GM18499 (cell line): ENCODE data around the gene DNM3.
"Not testable (repeated sequence)": the region's sequence is repeated elsewhere in the genome, so short reads cannot be mapped to it uniquely, and the experiment has no call there.

Source experiments
- ATAC-seq: cut with Tn5 transposase; IDR thresholded peaks from one replicate; pipeline ENCODE4 v1.9.1; 2021; ENCODE audit warnings: moderate number of reproducible peaks; ENCODE audit not compliant: insufficient read depth, unreplicated experiment

DNM3 gene

DNA sequence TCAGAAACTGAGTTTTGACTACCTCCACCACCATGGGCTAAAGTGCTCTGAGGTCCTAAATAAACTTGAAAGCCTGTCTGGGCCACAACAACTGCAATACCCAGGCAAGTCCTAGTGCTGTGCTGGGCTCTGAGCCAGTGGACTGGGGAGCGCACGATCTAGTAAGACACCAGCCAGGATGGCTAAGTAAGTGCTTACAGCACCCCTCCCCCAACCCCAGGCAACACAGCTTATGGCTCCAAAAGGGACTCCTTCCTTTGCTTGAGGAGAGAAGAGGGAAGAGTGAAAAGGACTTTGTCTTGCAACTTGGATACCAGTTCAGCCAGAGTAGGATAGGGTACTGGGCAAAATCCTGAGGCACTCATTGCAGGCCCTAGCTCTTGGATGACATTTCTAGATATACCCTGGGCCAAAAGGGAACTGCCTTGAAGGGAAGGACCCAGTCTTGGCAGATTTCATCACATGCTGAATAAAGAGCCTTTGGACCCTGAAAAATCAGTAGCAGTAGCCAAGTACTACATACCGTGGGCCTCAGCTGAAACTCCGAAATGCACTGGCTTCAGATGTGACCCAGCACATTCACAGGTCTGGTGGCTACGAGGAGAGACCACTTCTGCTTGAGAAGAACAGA is 580.8 kb downstream of the DNM3 start:
- ATAC-seq, result no peak

DNA sequence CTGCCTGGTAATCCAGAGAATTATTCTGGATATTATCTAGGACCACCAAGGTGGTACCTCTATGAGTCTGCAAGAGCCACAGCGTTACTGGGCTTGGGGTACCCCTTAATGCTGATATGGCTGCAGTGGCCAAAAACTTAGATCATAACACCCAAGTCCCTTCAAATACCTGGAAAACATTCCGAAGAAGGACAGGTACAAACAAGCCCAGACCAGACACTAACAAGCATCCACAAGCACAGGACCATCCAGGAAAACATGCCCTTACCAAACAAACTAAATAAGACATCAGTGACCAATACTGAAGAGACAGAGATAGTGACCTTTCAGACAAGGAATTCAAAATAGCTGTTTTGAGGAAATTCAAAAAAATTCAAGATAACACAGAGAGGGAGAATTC is 582.0 kb downstream of the DNM3 start:
- no peak for ATAC-seq

DNA sequence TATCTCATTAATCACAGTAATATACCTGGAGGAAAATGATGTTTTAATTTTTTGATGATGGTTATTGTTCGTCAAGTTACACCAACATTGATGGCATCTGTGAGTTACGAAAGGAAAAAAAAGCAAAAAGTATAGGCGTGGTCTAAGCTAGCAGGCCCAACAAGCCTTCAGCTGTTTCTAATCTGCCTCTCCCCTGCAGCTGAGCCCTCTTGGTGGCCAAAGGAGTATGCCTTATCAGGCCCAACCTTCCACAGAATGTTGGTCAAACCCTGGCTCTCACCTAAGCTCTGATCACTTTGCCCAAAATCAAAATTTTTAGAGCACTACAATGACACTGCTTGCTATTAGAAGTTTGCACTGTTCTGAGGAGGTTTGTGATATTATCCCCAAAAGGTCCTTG is 584.0 kb downstream of the DNM3 start:
- ATAC-seq, result no peak

DNA sequence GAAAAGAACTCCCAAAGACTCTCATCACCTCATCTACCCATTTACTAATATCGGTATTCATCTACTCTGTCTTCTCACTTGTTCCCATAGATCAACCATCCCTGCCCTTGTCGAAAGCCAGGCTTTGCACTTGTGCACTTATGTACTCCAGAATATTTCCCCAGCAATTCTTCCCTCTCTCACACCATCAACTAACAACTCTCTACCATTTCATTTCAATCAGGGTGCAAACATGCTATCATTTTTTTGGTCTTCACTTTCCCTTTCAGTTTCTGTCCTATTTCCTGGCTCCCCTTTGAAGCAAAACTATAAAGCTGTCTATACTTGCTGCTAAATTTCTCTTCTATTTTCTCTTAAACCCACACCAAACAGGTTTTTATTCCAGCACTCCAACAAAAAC is 585.9 kb downstream of the DNM3 start:
- no peak for ATAC-seq

DNA sequence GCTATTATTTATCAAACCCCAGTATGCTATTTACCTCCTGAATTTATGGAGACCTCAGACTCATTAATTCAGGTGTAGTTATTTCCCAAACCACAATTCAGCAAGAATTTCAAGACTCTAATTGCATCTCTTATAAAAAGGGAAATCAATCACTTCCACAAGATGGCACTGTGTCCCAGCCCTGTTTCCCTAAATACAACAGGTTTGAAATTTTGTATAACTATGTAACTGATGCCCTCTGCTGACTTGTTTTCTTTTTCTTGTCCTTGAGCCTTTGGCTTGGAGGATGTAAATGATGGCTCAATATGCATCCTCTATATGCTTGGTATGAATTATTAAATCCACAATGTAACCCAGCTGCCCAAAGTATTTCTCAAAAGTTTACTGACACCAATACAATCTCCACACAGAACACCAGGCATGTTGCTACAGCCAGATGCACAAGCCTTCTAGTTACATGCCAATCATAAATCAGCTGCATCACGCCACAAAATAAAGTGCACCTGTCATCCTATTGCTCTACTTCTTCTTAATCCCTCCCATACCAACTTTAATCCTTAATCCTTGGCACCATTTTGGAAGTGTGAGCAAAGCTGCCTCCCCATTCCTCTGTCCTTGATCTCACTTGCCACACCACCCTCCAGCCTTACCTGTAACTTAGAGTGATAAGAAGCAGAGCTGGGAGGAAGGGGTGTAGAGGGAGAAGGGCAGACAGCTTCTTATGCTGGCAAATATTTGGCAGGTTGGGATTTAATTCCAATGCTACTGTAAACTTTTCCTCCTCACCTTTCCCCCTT is 588.2 kb downstream of the DNM3 start:
- ATAC-seq, result no peak

DNA sequence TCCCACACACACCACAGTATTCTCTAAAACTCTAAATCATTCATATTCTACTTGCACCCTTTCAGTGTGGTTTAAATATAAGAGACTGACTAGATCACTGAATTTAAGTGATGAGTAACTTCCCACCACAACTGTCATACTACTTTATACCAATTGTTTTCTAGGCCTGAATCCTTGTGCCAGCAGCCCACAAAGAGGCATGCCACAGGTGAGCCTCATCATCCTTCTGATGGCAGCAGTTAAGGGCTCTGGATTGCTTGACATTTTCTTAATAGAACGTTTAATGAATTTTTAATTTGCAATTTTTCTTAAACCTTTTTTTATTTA is 588.8 kb downstream of the DNM3 start:
- ATAC-seq, result no peak

DNA sequence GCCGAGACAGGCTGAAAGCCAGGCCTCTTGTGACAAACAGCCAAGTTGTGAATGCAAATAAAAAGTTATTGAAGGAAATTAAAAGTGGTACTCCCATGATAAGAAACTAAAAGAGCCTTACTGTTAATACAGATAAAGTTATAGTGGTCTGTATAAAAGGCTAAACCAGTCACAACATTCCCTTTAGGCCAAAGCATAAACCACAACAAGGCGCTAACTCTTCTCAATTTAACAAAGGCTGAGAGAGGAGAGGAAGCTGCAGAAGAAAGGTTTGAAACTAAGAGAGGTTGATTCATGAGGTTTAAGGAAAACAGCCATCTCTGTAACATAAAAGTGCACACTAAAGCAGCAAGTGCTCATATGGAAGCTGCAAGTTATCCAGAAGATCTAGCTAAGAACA is 589.9 kb downstream of the DNM3 start:
- no peak for ATAC-seq

DNA sequence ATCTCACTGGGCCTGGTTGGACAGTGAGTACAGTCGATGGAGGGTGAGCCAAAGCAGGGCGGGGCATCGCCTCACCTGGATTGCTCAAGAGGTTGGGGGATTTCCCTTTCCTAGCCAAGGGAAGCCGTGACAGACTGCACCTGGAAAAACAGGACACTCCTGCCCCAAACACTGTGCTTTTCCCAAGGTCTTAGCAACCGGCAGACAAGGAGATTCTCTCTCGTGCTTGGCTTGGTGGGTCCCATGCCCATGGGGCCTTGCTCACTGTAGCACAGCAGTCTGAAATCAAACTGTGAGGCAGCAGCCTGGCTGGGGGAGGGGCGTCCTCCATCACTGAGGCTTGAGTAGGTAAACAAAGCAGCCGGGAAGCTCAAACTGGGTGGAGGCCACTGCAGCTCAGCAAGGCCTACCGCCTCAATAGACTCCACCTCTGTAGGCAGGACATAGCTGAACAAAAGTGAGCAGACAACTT is 590.5 kb downstream of the DNM3 start:
- ATAC-seq, result no peak

DNA sequence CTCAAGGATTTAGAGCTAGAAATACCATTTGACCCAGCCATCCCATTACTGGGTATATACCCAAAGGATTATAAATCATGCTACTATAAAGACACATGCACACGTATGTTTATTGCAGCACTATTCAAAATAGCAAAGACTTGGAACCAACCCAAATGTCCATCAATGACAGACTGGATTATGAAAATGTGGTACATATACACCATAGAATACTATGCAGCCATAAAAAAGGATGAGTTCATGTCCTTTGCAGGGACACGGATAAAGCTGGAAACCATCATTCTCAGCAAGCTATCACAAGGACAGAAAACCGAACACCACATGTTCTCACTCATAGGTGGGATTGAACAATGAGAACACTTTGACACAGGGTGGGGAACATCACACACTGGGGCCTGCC is 595.9 kb downstream of the DNM3 start:
- ATAC-seq, result not testable (repeated sequence)

DNA sequence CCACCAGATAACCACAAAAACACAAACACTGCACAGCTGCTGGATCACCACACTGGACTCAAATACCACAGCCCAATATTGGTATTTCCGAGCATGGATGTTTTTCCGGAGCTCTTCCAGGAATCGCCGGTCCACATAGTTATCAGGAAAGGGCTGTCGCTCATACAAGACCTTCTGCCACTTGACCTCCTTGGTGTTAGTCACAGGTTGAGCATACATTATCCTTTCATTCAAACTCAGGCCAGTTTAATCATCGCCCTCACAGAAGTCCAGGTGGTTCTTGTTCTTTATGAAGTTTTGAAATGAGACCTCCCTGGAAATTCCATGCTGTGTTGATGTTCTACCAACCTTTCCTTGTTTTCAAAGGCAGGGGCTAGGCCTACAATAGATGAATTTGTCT is 601.1 kb downstream of the DNM3 start:
- no peak for ATAC-seq

DNA sequence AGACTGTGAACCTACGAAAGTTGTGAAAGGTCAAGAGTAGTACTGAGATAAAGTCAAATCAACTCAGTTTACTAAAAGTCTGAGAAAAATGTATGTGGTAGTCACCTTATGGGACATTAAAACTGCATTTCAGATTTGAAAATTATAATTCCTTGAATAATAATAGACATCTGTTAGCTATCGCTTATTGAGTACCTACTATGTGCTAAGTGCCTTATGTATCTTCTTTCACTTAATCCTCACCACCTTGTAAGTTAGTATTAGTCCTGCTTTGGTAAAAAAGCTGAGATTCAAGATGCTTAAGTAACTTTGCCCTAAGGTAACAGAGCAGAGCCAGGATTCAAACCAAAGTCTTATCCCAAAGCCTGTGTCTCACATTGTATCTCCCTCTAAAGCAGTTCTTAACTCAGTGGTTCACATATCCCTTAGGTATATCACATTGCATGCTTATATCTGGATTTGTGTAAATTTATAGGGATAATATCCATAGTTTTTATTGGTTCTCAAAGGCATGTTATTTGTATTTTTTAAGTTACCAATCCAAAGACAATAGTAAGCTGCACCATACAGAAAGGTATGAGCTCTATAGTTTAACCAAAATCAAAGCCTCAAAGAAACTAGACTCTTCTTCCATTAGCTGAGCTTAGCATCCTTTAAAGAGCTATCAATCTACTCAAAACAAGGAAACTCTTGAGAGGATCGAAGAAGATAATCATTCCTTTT is 601.7 kb downstream of the DNM3 start:
- ATAC-seq, result no peak

DNA sequence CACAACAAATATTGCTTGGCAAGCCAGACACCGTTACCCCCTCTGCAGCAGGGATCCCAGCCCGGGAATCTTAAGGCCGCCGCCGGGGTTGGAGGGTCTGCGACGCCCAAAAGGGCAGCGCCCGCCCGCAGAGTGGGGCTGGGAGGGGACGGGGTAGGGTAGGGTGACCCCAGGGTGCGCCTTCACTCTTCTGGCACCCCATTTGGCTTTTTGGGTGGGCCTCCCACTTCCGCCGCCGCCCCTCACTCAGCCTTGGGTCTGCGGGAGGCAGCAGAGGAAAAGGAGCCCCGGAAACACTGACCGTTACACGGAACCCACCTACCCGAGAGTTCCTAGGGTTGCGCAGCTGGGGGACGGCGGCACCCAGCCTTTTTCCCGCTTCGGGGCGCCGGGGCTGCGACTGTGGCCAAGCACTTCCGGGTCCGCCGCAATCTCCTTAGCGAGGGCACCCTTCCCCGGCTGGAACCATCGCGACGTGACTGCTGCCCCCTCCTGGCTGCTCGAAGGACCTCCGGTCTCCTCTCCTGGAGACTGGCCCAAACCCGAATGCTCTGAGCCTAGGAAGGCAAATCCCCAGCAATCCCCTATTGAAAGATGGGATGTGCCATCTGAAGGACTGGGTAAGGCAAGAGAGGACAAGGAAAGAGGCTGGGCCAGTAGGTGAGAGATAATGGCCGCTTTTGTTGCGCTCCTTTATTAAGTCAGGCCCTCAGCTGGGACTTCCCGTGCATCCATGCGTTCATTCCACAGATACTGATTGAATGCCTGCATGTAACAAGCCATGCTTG is 602.6 kb downstream of the DNM3 start, which contains the start of gene PIGC:
PIGC (minus strand) TSS at position 404 of the 788 bp plus-strand sequence. CDS start 1,447 bp downstream, outside the sequence.
- ATAC-seq, result peak; percentile 71

DNA sequence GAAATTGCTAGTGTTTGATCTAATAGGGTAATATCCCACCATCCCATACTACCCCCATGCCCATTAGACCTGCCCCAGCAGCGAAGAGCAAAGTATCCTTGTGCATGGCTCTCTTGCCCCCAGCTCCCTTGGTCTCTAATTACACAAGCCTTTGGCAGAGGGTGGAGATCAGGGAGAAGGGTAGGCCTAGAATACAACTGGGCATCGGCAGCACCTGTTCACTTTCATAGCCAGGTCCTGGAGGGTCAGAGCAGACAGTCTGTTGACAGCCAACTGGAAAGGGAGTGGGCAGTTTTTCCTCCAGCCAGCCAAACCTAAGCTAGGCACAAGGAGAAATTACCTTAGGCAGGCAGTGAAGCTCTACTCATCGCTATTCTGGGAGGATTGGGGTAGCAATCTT is 605.2 kb downstream of the DNM3 start:
- no peak for ATAC-seq

DNA sequence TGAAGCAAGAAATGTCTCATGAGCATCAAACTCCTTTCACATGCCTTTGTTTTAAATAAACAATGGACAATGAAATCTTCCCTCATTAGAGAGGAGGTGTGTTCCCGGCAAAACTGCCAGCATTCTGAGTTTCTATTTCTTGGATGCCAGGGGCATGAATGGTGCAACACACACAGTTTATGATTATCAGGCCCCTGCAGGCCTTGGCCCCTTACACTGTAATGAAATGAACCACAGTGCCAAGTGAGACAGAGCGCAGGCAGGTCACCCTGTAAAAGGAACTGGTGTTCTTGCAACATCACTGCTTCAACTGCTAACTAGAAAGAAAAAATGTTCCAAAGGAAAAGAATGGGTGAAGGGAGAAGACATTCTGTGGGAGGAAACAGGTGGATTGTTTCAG is 606.3 kb downstream of the DNM3 start:
- ATAC-seq, result no peak

DNA sequence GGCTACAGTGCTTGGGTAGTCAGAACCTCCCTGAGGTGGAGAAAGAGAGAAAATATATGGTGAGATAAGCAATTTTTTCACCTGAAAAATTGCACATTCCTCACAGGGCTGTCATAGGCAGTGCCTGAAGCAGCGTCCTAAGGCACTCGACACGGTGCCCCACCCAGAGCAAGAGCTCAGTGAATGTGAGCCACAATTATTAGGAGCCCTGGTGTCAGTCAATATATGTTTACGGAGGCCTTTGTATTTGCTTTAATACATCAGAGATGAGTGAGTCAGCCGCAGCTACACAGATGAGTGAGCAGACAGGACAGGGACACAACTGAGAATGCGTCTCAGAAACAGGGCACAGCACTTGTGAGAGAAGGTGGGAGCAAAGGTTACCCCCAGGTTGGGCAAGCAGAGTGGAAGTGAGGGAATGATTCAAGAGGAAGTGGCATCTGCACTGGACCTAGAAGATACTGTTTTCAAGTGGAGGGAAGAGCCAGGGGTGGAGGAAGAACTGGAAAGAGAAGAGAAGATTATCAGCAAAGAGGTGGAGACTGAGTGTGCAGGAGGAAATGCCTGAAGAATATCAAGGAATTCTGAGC is 607.8 kb downstream of the DNM3 start:
- ATAC-seq, result no peak

DNA sequence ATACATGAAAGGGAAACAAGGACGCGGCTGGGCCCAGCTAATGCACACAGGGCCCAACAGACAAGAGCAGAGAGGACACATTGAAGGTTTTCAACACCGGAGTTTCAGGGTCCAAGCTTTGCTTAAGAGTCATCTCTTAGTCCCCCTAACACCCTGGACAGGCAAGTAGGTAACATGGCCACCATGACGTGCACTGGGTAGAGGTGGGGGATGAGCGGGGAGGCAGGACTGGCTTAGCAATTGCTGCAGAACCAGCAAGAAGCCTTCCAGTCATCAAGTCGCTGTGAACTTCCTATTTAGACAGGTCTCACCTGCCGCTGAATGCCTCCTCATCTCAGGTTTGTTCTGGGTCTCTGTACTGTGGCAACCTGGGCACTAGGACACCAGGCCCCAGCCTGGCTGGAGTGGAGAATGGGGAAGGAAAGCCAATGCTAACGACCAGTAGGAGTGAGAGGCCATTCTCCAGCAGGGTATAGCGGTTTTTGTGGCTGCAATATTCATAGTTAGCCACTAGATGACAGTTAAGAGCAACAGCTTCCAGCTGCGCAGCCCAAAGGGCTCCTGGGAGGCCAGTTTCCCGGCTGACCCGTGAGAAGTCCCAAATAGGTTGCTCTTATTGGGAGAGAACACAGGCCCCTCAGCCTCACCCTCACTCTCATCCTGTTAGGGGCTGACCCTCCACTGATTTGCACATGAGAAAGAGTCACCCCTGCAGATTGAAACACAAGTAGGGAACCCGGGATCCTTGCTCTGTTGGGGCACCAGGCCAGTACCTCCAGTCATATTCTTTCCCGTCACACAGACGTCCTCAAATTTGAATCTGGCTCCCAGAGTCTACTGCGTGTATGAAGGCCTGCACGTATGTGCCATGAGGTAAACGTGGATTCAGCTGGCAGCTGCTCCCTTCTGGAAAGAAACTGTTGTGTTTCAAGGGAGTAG is 608.6 kb downstream of the DNM3 start:
- no peak for ATAC-seq

DNA sequence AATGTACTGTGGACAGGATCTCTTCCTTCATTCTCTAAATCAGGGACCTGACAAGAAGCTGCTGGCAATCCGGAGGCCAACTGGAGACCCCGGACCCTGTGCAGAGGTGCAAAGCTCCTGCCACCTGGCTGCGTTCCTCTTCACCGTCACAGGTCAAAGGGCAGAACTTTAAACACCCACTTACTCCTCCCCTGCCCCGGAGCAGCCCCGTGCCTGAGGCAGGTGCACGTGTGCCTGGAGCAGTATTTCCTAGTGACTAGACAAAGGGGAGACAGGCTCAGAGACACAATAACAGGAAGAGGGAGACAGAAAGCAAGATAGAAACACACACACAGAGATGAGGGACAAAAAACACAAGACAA is 609.2 kb downstream of the DNM3 start:
- ATAC-seq, result no peak

DNA sequence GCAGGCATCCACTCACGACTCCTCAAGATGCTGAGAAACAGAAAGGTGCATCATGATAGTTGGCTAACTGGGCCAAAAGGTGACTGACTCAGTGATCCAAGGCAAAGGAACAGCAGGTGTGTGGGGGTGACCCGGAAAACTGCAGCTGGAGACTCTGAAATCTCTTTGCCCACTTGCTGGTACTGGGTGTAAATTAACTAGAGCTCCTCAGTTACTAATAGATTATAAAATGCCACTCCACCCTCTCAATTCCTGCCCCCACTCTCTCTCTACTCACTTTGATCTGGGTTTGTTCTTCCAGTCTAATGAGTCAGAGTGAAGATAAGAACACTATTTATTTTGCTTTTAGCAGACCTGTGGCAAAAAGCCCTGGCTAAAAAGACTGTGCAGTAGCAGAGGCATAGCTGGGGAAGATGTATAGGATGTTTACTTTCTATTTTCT is 609.7 kb downstream of the DNM3 start:
- no peak for ATAC-seq

DNA sequence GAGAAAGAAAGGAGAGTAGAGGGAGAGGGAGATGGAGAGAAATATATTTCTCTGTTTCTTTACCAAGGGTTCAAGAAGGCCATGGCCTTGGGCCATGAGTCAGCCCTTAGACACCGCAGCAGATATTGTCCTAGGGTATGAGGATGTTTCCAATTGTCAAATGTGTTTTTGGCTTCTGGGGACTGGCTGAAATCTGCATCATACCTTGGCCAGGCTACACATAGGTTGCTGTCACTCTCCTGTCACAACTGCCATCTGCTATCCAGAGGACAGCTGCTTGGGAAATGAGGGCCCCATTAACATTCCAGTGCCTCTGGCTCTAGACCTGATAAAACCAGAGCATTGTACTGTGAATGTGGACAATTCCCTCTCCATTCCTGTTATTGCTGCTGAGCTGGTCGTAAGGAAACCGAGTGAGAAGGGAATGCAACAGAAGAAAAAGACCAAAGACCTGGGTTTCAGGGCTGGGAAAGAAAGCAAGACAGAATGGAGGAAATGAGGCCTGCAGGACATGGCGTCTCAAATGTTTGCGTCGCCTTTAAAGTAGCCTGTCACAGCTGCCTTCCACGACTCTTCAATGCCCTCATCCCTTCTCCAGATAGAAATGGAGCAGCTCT is 611.3 kb downstream of the DNM3 start:
- ATAC-seq, result no peak
